ENCODE measurements around the gene GEMIN2.

DNA sequence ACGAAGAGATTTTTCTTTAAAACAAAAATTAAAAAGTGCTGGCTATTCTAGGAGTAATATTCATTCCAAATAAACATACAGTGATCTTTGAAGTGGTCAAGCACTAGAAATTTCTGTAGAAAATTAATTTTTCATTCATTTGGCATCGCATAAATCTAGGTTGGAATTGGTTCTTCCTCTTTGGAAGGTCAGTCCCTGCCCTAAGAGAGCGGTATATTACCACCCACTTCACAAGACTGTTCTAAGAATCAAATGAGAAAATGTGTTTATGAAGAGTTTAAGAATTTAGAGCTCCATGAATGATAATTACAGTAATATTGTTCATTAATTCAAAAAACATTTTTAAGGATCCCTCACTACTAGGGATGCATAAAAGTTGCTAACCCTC is 444 bp upstream of the GEMIN2 start:
- TF ChIP-seq SP1 (IDR thresholded peaks at IDR 0.05) (no peak), TARDBP (IDR thresholded peaks at IDR 0.05) (no peak), BHLHE40 (IDR thresholded peaks at IDR 0.05; ENCODE audit: borderline replicate concordance) (no peak), HDGF (IDR thresholded peaks at IDR 0.05; ENCODE audit: borderline replicate concordance) (no peak), ARNT (IDR thresholded peaks at IDR 0.05) (no peak)
- TF ChIP-seq, protein P1, sequence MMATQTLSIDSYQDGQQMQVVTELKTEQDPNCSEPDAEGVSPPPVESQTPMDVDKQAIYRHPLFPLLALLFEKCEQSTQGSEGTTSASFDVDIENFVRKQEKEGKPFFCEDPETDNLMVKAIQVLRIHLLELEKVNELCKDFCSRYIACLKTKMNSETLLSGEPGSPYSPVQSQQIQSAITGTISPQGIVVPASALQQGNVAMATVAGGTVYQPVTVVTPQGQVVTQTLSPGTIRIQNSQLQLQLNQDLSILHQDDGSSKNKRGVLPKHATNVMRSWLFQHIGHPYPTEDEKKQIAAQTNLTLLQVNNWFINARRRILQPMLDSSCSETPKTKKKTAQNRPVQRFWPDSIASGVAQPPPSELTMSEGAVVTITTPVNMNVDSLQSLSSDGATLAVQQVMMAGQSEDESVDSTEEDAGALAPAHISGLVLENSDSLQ (IDR thresholded peaks at IDR 0.05) = no peak
